ENCODE results near the gene FOXP1. TPM values are rescaled to one million over a fixed set of nuclear protein-coding genes. Genes with fewer than 3 reads are reported as not detected.

Gene FOXP1
- polyA plus RNA-seq, 1 donor from 2014 or later, result 5.6 TPM

GRCh38 chr3:71443332-71443731 is 140.2 kb downstream of the FOXP1 start:
- TF ChIP-seq POLR2AphosphoS5 (IDR thresholded peaks at IDR 0.05) (no peak), RAD21 (conservative IDR thresholded peaks at IDR 0.05) (no peak), REST (IDR thresholded peaks at IDR 0.05; ENCODE audit: borderline replicate concordance) (no peak), SMC3 (conservative IDR thresholded peaks at IDR 0.05; ENCODE audit: poor library complexity) (no peak), EP300 (conservative IDR thresholded peaks at IDR 0.05; ENCODE audit: poor library complexity, severe bottlenecking) (no peak), TAF1 (IDR thresholded peaks at IDR 0.05; ENCODE audit: low read depth) (no peak), MXI1 (conservative IDR thresholded peaks at IDR 0.05; ENCODE audit: poor library complexity, severe bottlenecking) (no peak), CTCF (IDR thresholded peaks at IDR 0.05; ENCODE audit: poor library complexity, severe bottlenecking) (no peak), EZH2 (IDR thresholded peaks at IDR 0.05; ENCODE audit: borderline replicate concordance, insufficient read depth, low read length, poor library complexity, severe bottlenecking) (no peak)
- no peaks in the 10 kb centered on the region for H3K9me3 ChIP-seq (ENCODE audit: low read length)
- H3K79me2 ChIP-seq (replicated peaks; ENCODE audit: insufficient read depth, low read length), result no peaks in the 10 kb centered on the region
- H3K9ac ChIP-seq (ENCODE audit: low read length), result no peak overlapping the region
- no peak overlapping the region for H3K4me3 ChIP-seq (ENCODE audit: low read length)
- H4K20me1 ChIP-seq (ENCODE audit: insufficient read depth), result no peaks in the 10 kb centered on the region
- H3K27ac ChIP-seq (ENCODE audit: low read length), result no peak overlapping the region
- no peak overlapping the region for H3K4me2 ChIP-seq (ENCODE audit: low read length)
- H3K9me2 ChIP-seq (ENCODE audit: insufficient read depth, low read length), result no peaks in the 10 kb centered on the region
- no peak overlapping the region for H2AFZ ChIP-seq (ENCODE audit: low read depth, low read length)
- H3F3A ChIP-seq (ENCODE audit: insufficient read depth, low read length, poor library complexity, severe bottlenecking), result no peaks in the 10 kb centered on the region
- no peaks in the 10 kb centered on the region for H3K36me3 ChIP-seq (ENCODE audit: insufficient read depth, low read length)
- no peaks in the 10 kb centered on the region for H3K27me3 ChIP-seq (ENCODE audit: insufficient read depth, low read depth, low read length)

- Histone ChIP-seq H3K4me3 (ENCODE audit: low read length) (no peak overlapping the region), H3K4me2 (ENCODE audit: low read length) (no peak overlapping the region), H4K20me1 (ENCODE audit: insufficient read depth) (no peaks in the 10 kb centered on the region), H3K27me3 (ENCODE audit: insufficient read depth, low read depth, low read length) (no peaks in the 10 kb centered on the region), H3K9me3 (ENCODE audit: low read length) (no peaks in the 10 kb centered on the region), H3K9ac (ENCODE audit: low read length) (no peak overlapping the region), H2AFZ (ENCODE audit: low read depth, low read length) (no peak overlapping the region), H3K27ac (ENCODE audit: low read length) (no peak overlapping the region), H3K36me3 (ENCODE audit: insufficient read depth, low read length) (no peaks in the 10 kb centered on the region), H3K79me2 (replicated peaks; ENCODE audit: insufficient read depth, low read length) (no peaks in the 10 kb centered on the region), H3F3A (ENCODE audit: insufficient read depth, low read length, poor library complexity, severe bottlenecking) (no peaks in the 10 kb centered on the region), H3K9me2 (ENCODE audit: insufficient read depth, low read length) (no peaks in the 10 kb centered on the region)
- TF ChIP-seq TAF1 (IDR thresholded peaks at IDR 0.05; ENCODE audit: low read depth) (no peak), RAD21 (conservative IDR thresholded peaks at IDR 0.05) (no peak), SMC3 (conservative IDR thresholded peaks at IDR 0.05; ENCODE audit: poor library complexity) (no peak), EZH2 (IDR thresholded peaks at IDR 0.05; ENCODE audit: borderline replicate concordance, insufficient read depth, low read length, poor library complexity, severe bottlenecking) (no peak), REST (IDR thresholded peaks at IDR 0.05; ENCODE audit: borderline replicate concordance) (no peak), MXI1 (conservative IDR thresholded peaks at IDR 0.05; ENCODE audit: poor library complexity, severe bottlenecking) (no peak)
Observed at GRCh38 chr3:71442652-71443042, 140.9 kb downstream of the FOXP1 start.
